H9 (cell line): ENCODE data around the gene NPB. TPM values are rescaled to one million over a fixed set of nuclear protein-coding genes. Genes with fewer than 3 reads are reported as not detected.

ENCODE experiments used
- DNase-seq: peaks from one replicate; pipeline ENCODE4 v3.0.0-alpha.2; 2017
- H2AFZ ChIP-seq: one replicate; pipeline ENCODE4 v1.6.1; 2013; ENCODE audit warnings: mild to moderate bottlenecking, low read length, control low read depth, moderate library complexity
- H2AK5ac ChIP-seq: 2 replicates; pipeline ENCODE4 v1.6.1; 2013; ENCODE audit warnings: low read length, control low read depth, mixed read lengths; ENCODE audit not compliant: insufficient read length
- H2BK120ac ChIP-seq: one replicate; pipeline ENCODE4 v1.6.1; 2013; ENCODE audit warnings: low read depth, mild to moderate bottlenecking, low read length, control low read depth, inconsistent platforms; ENCODE audit not compliant: poor library complexity, severe bottlenecking
- H2BK12ac ChIP-seq: 2 replicates; pipeline ENCODE4 v1.6.1; 2013; ENCODE audit warnings: low read length, control low read depth, mixed read lengths, low read depth; ENCODE audit not compliant: insufficient read length
- H2BK15ac ChIP-seq: 2 replicates; pipeline ENCODE4 v1.6.1; 2013; ENCODE audit warnings: low read depth, low read length, control low read depth
- H2BK20ac ChIP-seq: one replicate; pipeline ENCODE4 v1.6.1; 2013; ENCODE audit warnings: low read depth, mild to moderate bottlenecking, low read length, control low read depth, inconsistent platforms; ENCODE audit not compliant: poor library complexity, severe bottlenecking
- H2BK5ac ChIP-seq: 2 replicates; pipeline ENCODE4 v1.6.1; 2013; ENCODE audit warnings: low read length, control low read depth, mixed read lengths; ENCODE audit not compliant: insufficient read length
- H3K14ac ChIP-seq: 2 replicates; pipeline ENCODE4 v1.6.1; 2013; ENCODE audit warnings: low read length, control low read depth; ENCODE audit not compliant: insufficient read depth
- H3K18ac ChIP-seq: 2 replicates; pipeline ENCODE4 v1.6.1; 2013; ENCODE audit warnings: low read depth, mild to moderate bottlenecking, mixed read lengths, low read length, control low read depth; ENCODE audit not compliant: insufficient read length
- H3K23ac ChIP-seq: 2 replicates; pipeline ENCODE4 v1.6.1; 2013; ENCODE audit warnings: low read length, control low read depth, mixed read lengths, low read depth; ENCODE audit not compliant: insufficient read length
- H3K23me2 ChIP-seq: 2 replicates; pipeline ENCODE4 v1.6.1; 2013; ENCODE audit warnings: low read depth, mild to moderate bottlenecking, mixed read lengths, low read length, control low read depth; ENCODE audit not compliant: insufficient read length, poor library complexity, severe bottlenecking
- H3K27ac ChIP-seq: 2 replicates; pipeline ENCODE4 v1.5.1; 2013; ENCODE audit warnings: low read length, control low read depth, mixed read lengths, low read depth; ENCODE audit not compliant: insufficient read length
- H3K27me3 ChIP-seq: 2 replicates; pipeline ENCODE4 v1.6.1; 2013; ENCODE audit warnings: low read length, control low read depth, inconsistent platforms; ENCODE audit not compliant: insufficient read depth
- H3K4ac ChIP-seq: 2 replicates; pipeline ENCODE4 v1.6.1; 2013; ENCODE audit warnings: low read depth, mild to moderate bottlenecking, control low read depth, inconsistent platforms, low read length, moderate library complexity
- H3K4me1 ChIP-seq: 2 replicates; pipeline ENCODE4 v1.6.1; 2013; ENCODE audit warnings: low read length, control low read depth, inconsistent platforms; ENCODE audit not compliant: insufficient read depth
- H3K4me2 ChIP-seq: 2 replicates; pipeline ENCODE4 v1.6.1; 2013; ENCODE audit warnings: low read length, control low read depth, mixed read lengths; ENCODE audit not compliant: insufficient read length, insufficient read depth
- H3K56ac ChIP-seq: 2 replicates; pipeline ENCODE4 v1.6.1; 2013; ENCODE audit warnings: low read depth, mild to moderate bottlenecking, mixed read lengths, low read length, control low read depth; ENCODE audit not compliant: insufficient read length
- H3K79me1 ChIP-seq: 2 replicates; pipeline ENCODE4 v1.6.1; 2013; ENCODE audit warnings: low read depth, mild to moderate bottlenecking, moderate library complexity, low read length, control low read depth, inconsistent platforms; ENCODE audit not compliant: insufficient read depth, poor library complexity, severe bottlenecking
- H3K79me2 ChIP-seq: 2 replicates; pipeline ENCODE4 v1.6.1; 2013; ENCODE audit warnings: low read length, control low read depth, inconsistent platforms; ENCODE audit not compliant: insufficient read depth
- H3K9ac ChIP-seq: 2 replicates; pipeline ENCODE4 v1.6.1; 2013; ENCODE audit warnings: low read length, control low read depth, mixed read lengths; ENCODE audit not compliant: insufficient read length; ENCODE audit errors: extremely low read depth
- H3K9me3 ChIP-seq: one replicate; pipeline ENCODE4 v1.6.1; 2013; ENCODE audit warnings: low read depth, low read length, inconsistent platforms; ENCODE audit not compliant: control insufficient read depth
- H3T11ph ChIP-seq: one replicate; pipeline ENCODE4 v1.6.1; 2013; ENCODE audit warnings: mild to moderate bottlenecking, low read length, control low read depth, inconsistent platforms
- H4K20me1 ChIP-seq: one replicate; pipeline ENCODE4 v1.6.1; 2013; ENCODE audit not compliant: control insufficient read depth, insufficient read length, insufficient read depth
- H4K5ac ChIP-seq: 2 replicates; pipeline ENCODE4 v1.6.1; 2013; ENCODE audit warnings: low read depth, mild to moderate bottlenecking, mixed read lengths, low read length, control low read depth; ENCODE audit not compliant: insufficient read length
- H4K8ac ChIP-seq: replicated peaks from 2 replicates; pipeline ENCODE4 v1.6.1; 2013; ENCODE audit warnings: low read length, control low read depth, mixed read lengths, low read depth; ENCODE audit not compliant: insufficient read length
- H4K91ac ChIP-seq: 2 replicates; pipeline ENCODE4 v1.6.1; 2013; ENCODE audit warnings: low read depth, mild to moderate bottlenecking, moderate library complexity, mixed read lengths, low read length, control low read depth; ENCODE audit not compliant: insufficient read length
- H3K27ac Mint-ChIP-seq, 3 experiments: 2 replicates in 2 of 3; 3 replicates in 1 of 3; pipeline ENCODE4 v1.8.0; 2020 to 2021; ENCODE audit warnings: mixed read lengths in 3 of 3, mild to moderate bottlenecking in 1 of 3, moderate library complexity in 1 of 3
- H3K27me3 Mint-ChIP-seq: 2 replicates; pipeline ENCODE4 v1.8.0; 2021; ENCODE audit warnings: low read depth, mild to moderate bottlenecking, moderate library complexity, mixed read lengths
- H3K36me3 Mint-ChIP-seq, 3 experiments: 2 replicates in 2 of 3; 3 replicates in 1 of 3; pipeline ENCODE4 v1.8.0; 2020 to 2021; ENCODE audit warnings: low read depth in 3 of 3, mixed read lengths in 3 of 3; ENCODE audit not compliant: insufficient read depth in 1 of 3
- H3K4me1 Mint-ChIP-seq, 2 experiments: 2 replicates each; pipeline ENCODE4 v1.8.0; 2020; ENCODE audit warnings: mixed read lengths in 2 of 2
- H3K4me3 Mint-ChIP-seq, 2 experiments: 2 replicates in 1 of 2; 3 replicates in 1 of 2; pipeline ENCODE4 v1.8.0; 2020 to 2021; ENCODE audit warnings: mild to moderate bottlenecking in 2 of 2, mixed read lengths in 2 of 2, moderate library complexity in 1 of 2
- H3K9me3 Mint-ChIP-seq, 2 experiments: 2 replicates in 1 of 2; 3 replicates in 1 of 2; pipeline ENCODE4 v1.8.0; 2020; ENCODE audit warnings: mild to moderate bottlenecking in 2 of 2, mixed read lengths in 2 of 2, moderate library complexity in 1 of 2
- WGBS: extraction: QIAGEN DNeasy Blood & Tissue Kit; methylation state at CpG from one replicate; pipeline ENCODE4 v1.1.7; 2013; ENCODE audit warnings: missing lambda C conversion rate, low lambda C conversion rate, mixed read lengths; ENCODE audit not compliant: insufficient read length; ENCODE audit errors: extremely low coverage; 5-methylcytosine and 5-hydroxymethylcytosine counted together
- total RNA-seq: library from RNA; stranded (reverse); gene quantifications from 2 replicates; pipeline ENCODE4 v1.2.1, GENCODE V29; 2021
- TF ChIP-seq, protein P1 (sequence below): fragments of 200-600 bp; sonication (generic); conservative IDR thresholded peaks from 3 replicates; pipeline ENCODE4 v1.8.0; 2021; ENCODE audit warnings: antibody characterized with exemption, mild to moderate bottlenecking

NPB gene
- total RNA-seq, 1 experiment from 2014 or later: 2.1 TPM

DNA sequence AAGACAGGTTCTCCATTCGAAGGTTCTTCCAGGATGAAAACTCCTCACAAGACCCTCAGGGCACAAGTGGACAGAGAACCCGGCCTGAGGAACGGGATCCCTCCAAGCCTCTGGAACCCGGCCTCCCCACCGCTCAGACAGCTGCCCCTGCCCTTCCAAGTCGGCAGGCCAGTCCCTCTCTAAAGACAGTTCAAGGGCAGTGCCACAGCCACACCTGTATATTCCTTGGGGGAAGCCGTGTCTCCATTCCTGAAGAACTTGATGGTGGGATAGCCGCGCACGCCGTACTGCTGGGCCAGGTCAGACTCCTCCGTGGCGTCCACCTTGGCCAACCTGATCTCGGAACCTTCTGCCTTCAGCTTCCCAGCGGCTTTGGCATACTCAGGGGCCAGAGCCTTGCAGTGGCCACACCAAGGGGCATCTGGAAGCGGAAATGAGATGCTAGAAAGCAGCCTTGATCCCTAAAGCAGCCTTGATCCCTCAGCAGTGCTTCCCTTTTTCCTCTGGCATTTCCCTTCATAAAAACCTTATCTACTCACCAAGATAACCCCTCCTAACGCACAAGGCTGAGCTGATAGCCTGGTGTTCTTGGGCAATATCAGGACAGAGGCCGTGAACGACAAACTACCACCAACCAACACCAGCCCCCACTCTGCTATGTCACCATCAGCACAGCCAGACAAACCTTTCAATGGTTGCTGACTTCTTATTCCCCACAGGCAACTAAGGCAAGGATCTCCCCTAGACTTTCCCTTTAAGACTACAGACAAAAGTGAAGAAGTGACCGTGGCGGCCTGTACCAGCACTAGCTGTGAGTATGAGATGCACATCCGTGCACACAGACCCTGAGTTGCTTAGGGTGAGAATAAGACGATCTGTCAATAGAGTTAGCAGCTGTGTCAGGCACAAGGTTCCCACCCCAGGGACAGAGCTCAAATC, 42.8 kb upstream of the NPB start:
- Histone ChIP-seq H3K4ac (no peak overlapping the region), H2BK5ac (no peak overlapping the region), H3K18ac (no peak overlapping the region), H2BK20ac (no peak overlapping the region), H4K20me1 (peaks cover 2% of the 10 kb centered on the region), H3K14ac (no peak overlapping the region), H3K79me1 (peaks cover 14% of the 10 kb centered on the region), H3K4me1 (peaks cover 3% of the 10 kb centered on the region; the same call in 1 of the 2 replicates), H3K9ac (peak overlapping the region; percentile 56), H4K8ac (no peak overlapping the region), H2BK120ac (no peak overlapping the region), H4K91ac (no peak overlapping the region), H2BK12ac (no peak overlapping the region), H3K79me2 (peaks cover 20% of the 10 kb centered on the region; the same call in 1 of the 2 replicates), H2BK15ac (no peak overlapping the region), H3T11ph (no peak overlapping the region), H3K56ac (no peak overlapping the region), H2AK5ac (no peak overlapping the region), H3K23me2 (peaks cover 10% of the 10 kb centered on the region), H3K4me2 (peak overlapping the region; percentile 78), H4K5ac (no peak overlapping the region), H3K27me3 (no peaks in the 10 kb centered on the region), H3K9me3 (no peaks in the 10 kb centered on the region), H3K23ac (no peak overlapping the region), H2AFZ (no peak overlapping the region), H3K27ac (no peak overlapping the region)
- Mint-ChIP-seq H3K36me3 (peaks cover 22 to 61% (median 55%) of the 10 kb centered on the region in 3 experiments; a peak in 6 of 7 replicates), H3K27me3 (peaks cover 2% of the 10 kb centered on the region), H3K9me3 (peaks cover 0 to 3% of the 10 kb centered on the region in 2 experiments; a peak in 1 of 5 replicates), H3K27ac (peak overlapping the region; percentile 38 to 89 (median 87)), H3K4me1 (peaks cover 9 to 20% of the 10 kb centered on the region in 2 experiments), H3K4me3 (peak overlapping the region; percentile 82 to 88)
- no peak for DNase-seq
- TF ChIP-seq, protein P1, sequence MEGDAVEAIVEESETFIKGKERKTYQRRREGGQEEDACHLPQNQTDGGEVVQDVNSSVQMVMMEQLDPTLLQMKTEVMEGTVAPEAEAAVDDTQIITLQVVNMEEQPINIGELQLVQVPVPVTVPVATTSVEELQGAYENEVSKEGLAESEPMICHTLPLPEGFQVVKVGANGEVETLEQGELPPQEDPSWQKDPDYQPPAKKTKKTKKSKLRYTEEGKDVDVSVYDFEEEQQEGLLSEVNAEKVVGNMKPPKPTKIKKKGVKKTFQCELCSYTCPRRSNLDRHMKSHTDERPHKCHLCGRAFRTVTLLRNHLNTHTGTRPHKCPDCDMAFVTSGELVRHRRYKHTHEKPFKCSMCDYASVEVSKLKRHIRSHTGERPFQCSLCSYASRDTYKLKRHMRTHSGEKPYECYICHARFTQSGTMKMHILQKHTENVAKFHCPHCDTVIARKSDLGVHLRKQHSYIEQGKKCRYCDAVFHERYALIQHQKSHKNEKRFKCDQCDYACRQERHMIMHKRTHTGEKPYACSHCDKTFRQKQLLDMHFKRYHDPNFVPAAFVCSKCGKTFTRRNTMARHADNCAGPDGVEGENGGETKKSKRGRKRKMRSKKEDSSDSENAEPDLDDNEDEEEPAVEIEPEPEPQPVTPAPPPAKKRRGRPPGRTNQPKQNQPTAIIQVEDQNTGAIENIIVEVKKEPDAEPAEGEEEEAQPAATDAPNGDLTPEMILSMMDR: no peak
- no CpG with 5 or more reads among the region's 23 CpGs for WGBS
